ENCODE data around the gene NR4A2.
"Not testable (repeated sequence)": the region's sequence is repeated elsewhere in the genome, so short reads cannot be mapped to it uniquely, and the experiment has no call there.

Gene NR4A2

DNA sequence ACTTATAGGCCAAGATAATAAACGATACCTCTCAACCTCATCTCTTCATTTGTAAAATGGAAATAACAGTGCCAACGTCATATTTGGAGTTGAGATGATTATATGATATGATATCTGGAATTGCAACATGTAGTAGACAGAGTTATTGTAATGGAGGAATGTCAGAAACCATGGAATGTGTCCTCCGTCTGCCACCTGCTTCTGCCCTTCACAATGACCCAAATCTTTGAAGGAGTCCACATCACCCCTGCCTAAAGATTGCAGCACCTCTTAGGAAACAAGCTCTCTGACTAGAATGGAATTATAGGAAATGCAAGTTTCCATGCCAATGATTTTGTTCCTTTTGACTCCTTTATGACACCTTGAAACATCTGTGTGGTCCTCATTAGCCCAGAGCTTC, 14.9 kb downstream of the NR4A2 start:
- Mint-ChIP-seq H3K27me3 (peaks cover 83% of the 10 kb centered on the region), H3K9me3 (no peaks in the 10 kb centered on the region), H3K27ac (no peak overlapping the region), H3K4me3 (no peak overlapping the region), H3K4me1 (peaks cover 30% of the 10 kb centered on the region)
- ATAC-seq: no peak
- DNase-seq: no peak

DNA sequence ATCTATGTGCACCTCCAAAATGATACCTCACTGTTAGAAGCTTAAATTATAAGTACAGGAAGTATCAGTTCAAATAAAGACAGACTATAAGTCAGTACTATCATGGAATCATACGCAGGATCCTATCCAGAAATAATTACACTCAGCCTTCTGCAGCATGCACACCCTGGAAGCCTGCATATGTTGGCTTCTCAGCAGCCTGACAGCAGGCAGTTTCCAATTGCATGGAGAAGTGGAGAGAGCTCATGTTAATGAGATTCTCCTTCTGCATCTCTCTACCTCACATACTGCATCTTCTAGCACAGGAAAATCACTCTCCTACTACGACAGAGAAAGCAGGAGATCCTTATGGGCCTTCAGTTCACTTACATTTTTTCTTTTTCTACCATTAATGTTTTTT, 20.5 kb downstream of the NR4A2 start:
- Mint-ChIP-seq H3K4me1 (peaks cover 13% of the 10 kb centered on the region), H3K9me3 (no peaks in the 10 kb centered on the region), H3K27ac (no peak overlapping the region), H3K4me3 (no peak overlapping the region), H3K27me3 (peaks cover 52% of the 10 kb centered on the region)
- no peak for DNase-seq
- ATAC-seq: no peak

DNA sequence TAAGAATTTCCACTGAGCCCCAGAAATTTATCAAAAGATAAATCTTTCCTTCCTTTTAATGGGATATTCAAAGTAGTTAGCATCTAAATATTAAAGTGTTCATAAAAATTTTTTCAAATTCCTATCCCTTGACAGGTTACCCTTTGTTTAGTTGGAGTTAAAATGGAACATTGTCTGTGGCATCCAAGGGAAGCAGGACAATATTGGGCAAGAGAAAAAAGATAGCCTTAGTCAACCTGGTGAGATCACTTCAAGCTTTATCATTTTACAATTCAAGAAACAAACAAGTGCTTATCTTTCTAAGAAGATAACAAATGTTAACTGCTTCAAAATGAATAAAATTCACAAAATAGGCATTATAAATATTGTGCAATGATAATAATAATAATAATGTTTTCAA, 21.7 kb downstream of the NR4A2 start:
- H3K27ac Mint-ChIP-seq: no peak overlapping the region
- H3K9me3 Mint-ChIP-seq: no peaks in the 10 kb centered on the region
- DNase-seq (no peak), ATAC-seq (no peak)
- peaks cover 13% of the 10 kb centered on the region for H3K4me1 Mint-ChIP-seq
- peaks cover 56% of the 10 kb centered on the region for H3K27me3 Mint-ChIP-seq
- H3K4me3 Mint-ChIP-seq: no peak overlapping the region

DNA sequence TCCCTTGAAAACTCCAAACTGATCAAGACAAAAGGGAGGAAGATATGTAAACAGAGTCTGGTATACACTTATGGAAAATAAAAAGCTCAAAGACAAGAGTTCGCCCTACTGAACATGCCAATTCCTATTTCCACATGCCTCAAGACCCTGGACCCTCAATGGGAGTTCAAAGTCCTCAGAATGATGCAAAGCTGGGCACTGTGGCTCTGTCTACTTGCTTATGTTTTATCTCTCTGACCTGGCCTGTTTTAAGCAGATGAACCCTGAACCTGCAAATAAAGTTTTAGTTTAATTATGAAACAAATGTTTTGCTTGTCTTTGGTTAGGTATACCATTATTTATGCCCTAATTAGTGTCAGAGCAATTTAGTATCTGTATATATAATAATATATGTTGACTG, 22.6 kb downstream of the NR4A2 start:
- no peak overlapping the region for H3K4me3 Mint-ChIP-seq
- no peak for ATAC-seq
- peaks cover 13% of the 10 kb centered on the region for H3K4me1 Mint-ChIP-seq
- H3K27ac Mint-ChIP-seq: no peak overlapping the region
- DNase-seq: no peak
- H3K27me3 Mint-ChIP-seq: peaks cover 52% of the 10 kb centered on the region
- H3K9me3 Mint-ChIP-seq: no peaks in the 10 kb centered on the region

DNA sequence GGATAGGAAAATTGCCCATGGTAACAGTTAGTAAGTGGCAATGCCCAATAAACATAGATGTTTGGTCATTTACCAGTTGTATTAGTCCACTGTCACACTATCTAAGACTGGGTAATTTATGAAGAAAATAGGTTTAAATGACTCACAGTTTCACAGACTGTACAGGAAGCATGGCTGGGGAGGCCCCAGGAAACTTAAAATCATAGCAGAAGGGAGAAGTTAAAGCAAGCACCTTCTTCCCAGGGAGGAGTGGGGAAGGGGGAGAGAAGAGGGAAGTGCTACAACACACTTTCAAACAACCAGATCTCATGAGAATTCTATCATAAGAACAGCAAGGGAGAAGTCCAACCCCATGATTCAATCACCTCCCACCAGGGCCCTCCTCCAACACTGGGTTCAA, 23.4 kb downstream of the NR4A2 start:
- no peak for DNase-seq
- Mint-ChIP-seq H3K27ac (no peak overlapping the region), H3K9me3 (no peaks in the 10 kb centered on the region), H3K27me3 (peaks cover 50% of the 10 kb centered on the region), H3K4me3 (no peak overlapping the region), H3K4me1 (peaks cover 13% of the 10 kb centered on the region)
- ATAC-seq: peak; percentile 83

DNA sequence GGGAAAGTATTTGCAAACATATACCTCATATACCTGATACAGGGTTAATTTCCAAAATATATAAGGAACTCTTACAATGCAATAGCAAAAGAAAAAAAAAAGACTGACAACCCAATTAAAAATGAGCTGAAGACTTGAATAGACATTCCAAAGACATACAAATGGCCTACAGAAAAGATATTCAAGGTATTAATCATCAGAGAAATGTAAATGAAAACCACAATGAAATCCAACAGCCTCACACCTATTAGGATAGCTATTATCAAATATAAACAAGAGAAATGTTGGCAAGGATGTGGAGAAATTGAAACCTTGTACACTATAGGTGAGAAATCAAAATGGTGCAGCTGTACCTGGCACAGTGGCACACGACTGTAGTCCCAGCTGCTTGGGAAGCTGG, 25.7 kb downstream of the NR4A2 start:
- no peak for ATAC-seq
- Mint-ChIP-seq H3K27ac (no peak overlapping the region), H3K4me1 (peaks cover 13% of the 10 kb centered on the region), H3K9me3 (no peaks in the 10 kb centered on the region), H3K4me3 (no peak overlapping the region), H3K27me3 (peaks cover 38% of the 10 kb centered on the region)
- no peak for DNase-seq

DNA sequence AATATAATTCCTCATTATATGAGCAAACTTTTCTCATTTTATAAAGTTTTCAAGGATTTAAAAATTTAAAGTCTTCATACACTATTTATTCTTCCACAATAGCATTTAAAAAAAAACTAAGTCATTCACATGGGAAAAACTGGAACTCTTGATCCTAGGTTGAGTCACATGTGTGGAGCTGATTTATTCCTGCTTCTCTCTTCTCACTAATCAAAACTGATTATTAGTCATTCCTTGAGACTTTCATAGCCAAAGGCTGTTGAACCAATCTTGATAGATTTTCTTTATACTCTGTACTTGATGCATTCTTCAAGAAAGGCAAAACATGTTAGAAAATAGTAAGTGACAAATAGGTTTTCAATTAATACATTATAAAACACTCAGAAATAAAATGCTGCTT, 27.4 kb downstream of the NR4A2 start:
- DNase-seq: no peak
- Mint-ChIP-seq H3K27me3 (peaks cover 26% of the 10 kb centered on the region), H3K9me3 (peaks cover 0 to 2% of the 10 kb centered on the region in 2 donors), H3K4me3 (no peak overlapping the region), H3K4me1 (peaks cover 13% of the 10 kb centered on the region), H3K27ac (no peak overlapping the region)
- ATAC-seq: no peak

DNA sequence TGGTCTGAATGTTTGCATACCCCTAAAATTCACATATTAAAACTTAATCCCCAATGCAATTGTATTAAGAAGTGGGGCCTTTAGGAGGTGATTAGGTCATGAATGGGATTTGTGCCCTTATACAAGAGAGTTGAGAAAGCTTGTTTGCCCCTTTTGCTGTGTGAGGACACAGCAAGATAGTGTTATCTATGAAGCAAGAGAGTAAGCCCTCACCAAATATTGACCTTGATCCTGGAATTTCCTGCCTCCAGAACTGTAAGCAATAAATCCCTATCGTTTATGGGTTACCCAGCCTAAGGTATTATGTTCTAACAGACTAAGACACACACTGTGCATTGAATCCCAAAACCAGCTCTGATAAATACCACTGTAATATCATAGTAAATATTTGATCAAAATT, 32.2 kb downstream of the NR4A2 start:
- Mint-ChIP-seq H3K4me3 (no peak overlapping the region), H3K9me3 (peaks cover 0 to 8% of the 10 kb centered on the region in 2 donors), H3K4me1 (no peaks in the 10 kb centered on the region), H3K27ac (no peak overlapping the region), H3K27me3 (peaks cover 8% of the 10 kb centered on the region)
- DNase-seq: no peak
- no peak for ATAC-seq

DNA sequence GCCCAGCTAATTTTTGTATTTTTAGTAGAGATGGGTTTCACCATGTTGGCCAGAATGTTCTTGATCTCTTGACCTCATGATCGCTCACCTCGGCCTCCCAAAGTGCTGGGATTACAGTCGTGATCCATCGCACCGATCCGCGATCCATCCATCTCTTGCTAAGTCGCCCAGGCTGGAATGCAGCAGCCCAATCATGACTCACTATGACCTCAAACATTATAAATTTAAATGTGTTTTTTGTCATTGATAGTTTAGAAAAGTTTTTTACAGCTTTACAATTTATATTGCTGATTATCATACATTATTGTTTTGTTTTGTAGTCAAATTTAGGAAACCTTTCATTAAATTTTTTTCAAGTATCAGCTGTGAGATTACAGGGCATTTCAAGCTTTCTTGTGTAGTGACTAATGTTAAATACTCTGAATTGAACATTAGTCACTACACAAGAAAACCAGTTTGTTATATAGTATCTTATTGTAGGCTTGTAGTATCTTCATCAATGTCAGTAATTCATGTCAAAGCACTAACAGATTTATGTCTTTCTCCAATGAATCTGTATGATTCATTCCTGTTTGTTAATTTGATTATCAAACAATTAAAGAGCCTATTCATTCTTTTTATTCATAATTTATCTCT, 37.5 kb downstream of the NR4A2 start:
- H3K4me1 Mint-ChIP-seq: no peaks in the 10 kb centered on the region
- peak overlapping the region in 1 of 2 donors; percentile 77 for H3K27ac Mint-ChIP-seq
- no peak for DNase-seq
- ATAC-seq: no peak
- H3K9me3 Mint-ChIP-seq: peaks cover 0 to 5% of the 10 kb centered on the region in 2 donors
- peaks cover 16% of the 10 kb centered on the region for H3K27me3 Mint-ChIP-seq
- no peak overlapping the region for H3K4me3 Mint-ChIP-seq

DNA sequence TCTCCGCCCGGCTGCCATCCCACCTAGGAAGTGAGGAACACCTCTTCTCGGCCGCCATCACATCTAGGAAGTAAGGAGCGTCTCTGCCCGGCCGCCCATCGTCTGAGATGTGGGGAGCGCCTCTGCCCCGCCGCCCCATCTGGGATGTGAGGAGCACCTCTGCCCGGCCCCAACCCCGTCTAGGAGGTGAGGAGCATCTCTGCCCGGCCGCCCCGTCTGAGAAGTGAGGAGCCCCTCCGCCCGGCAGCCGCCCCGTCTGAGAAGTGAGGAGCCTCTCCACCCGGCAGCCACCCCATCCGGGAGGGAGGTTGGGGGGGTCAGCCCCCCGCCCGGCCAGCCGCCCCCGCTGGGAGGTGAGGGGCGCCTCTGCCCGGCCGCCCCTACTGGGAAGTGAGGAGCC, 39.1 kb downstream of the NR4A2 start:
- H3K4me1 Mint-ChIP-seq, ATAC-seq, H3K4me3 Mint-ChIP-seq, DNase-seq, H3K9me3 Mint-ChIP-seq, H3K27ac Mint-ChIP-seq: not testable (repeated sequence)
- peaks cover 29% of the 10 kb centered on the region for H3K27me3 Mint-ChIP-seq

DNA sequence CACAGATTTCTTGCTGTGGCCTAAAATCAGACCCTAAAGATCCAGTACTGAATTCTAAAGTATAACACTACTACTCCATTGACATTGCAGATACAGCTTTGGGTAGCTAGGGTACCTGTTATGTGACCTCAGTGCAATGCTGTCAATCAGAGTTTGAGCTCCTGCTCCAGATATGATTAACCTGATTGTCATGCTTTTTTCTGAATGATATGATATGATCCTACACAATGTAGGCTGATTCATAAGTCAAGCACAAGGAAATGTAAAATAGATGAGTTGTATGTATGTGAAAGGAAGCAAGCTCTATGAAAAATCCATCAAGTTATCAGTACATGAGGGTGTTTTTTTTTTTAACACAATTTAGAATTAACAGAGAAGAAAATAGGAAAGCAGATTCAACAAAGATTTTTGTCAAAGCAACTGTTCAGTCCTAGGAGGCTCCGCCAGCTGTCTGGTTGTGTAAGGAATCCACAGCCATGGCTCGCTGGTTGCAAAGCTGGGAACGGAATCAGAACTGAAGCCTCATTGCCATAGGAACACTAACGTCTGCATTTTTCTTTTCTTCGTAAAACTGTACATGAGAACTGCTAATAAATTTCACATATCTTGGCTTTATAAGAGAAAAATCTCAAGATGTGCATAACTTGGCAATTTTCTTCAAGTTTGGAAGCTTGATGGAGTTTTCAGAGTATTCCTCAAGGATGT, 52.9 kb downstream of the NR4A2 start:
- H3K4me1 Mint-ChIP-seq: no peaks in the 10 kb centered on the region
- ATAC-seq (no peak), DNase-seq (no peak)
- H3K4me3 Mint-ChIP-seq: no peak overlapping the region
- H3K9me3 Mint-ChIP-seq: no peaks in the 10 kb centered on the region
- no peak overlapping the region for H3K27ac Mint-ChIP-seq
- H3K27me3 Mint-ChIP-seq: peaks cover 21% of the 10 kb centered on the region

All from stimulated activated naive CD8-positive, alpha-beta T cell treated with anti-CD3 and anti-CD28 coated beads, Interleukin-15, amount 100 ng/mL, for 72 hours (primary cell).